Stimulated activated CD8-positive, alpha-beta memory T cell treated with anti-CD3 and anti-CD28 coated beads, Interleukin-4, amount 100 ng/mL, for 48 hours (primary cell): Measurements from ENCODE around the gene MLN.

ENCODE experiments used
- DNase-seq: peaks from one replicate; pipeline ENCODE4 v3.0.0-alpha.2; 2020

The MLN gene

DNA sequence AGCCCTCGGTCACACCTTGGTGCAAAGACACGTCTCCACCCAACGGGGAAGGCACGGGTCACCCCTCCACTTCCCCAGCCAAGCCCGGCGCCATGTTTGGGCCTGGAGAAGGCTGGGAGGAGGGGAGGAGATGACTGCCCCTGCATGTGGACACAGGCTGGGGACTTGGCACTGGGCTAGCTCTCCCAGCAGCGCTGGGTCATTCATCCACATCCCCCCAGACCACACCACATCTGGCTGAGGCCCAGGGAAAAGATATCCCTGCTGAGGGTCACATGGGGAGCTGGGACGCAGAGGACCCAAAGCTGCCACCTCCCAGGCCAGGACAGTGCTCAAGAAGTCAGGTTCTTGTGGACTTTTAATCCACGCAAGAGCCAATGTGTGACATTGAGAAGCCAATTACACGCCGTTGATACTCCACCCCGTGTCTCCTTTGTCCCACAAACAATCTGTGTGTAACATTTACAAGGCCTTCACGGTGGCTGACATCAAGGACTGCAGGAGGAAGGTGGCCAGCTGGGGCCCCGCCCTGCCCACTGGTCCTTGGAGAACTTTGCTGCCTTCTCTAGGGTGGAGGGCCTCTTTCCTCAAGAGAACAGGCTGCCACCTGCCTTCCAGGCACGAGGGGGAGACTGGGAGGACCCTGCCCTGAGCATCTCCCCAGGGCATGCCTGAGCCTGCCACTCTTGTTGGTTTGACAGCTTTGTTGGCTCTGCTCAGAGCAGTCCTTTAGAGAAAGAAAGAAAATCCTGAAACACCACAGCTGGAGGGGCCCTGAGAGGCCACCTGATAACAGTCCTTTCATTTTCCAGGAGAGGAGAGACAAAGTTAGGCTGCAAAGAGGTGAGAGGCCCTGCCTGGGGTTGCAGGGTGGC is 51.8 kb downstream of the MLN start:
- DNase-seq = no peak

GRCh38 chr6:33750244-33750991 is 53.4 kb downstream of the MLN start:
- no peak for DNase-seq

DNA sequence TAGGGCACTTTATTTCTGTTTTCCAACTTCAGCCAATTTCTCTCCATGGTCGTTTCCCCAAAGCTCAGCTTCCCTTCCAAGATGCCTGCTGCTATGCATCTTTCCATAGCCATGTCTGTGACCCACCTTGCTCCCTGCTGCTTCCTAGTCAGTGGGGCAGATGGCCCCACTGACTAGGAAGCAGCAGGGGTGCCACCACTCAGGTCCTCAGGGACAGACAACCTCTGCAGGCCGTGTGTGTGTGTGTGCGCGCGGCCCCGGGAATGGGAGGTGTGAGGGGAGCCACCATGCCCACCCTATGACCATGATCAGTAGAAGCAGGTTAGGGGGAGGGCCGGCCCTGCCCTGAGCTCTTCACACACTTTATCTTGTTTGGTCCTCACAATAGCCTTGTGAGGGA is 54.4 kb downstream of the MLN start:
- DNase-seq = no peak

DNA sequence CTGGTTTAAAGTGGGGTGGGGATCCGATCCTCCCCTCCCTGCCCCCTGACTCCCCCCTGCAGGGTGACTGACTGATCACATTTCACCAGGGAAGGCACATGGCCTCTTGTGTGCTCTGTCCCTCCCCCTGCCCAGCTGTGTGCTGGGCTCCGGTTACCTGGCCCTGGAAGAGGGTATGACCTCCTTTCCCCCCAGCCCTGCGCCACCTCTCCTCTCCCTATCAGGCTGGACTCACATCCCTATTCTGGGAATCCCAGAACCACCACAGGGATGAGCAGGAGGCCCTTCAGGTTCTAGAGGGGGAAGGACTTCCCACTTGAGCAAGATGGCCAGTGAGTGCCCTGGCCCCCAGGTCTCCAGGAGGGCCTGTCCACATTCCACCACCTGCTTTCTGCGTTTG is 55.0 kb downstream of the MLN start:
- DNase-seq = no peak

DNA sequence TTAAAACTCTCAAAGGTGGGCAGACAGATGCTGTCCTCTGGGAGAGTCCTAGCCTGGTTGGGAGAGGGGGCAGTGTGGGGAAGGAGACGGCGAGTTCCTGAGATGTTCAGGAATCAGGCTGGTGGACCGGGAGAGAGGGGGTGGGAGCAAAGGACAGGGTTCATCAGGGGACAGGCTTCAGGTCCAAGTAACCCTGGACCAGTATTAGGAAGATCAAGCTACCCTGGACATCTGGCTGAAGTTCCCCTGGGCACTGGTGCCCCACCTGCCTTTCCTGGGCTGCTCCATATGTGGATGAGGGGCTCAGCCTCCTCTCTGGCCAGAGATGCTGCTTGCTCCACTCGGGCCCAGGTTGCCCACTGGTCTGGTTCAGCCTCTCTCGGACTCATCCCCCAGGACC is 56.0 kb downstream of the MLN start:
- DNase-seq = no peak

- no peak for DNase-seq
These were observed 57.1 kb downstream of the MLN start, which contains the start of gene IP6K3 for GRCh38 chr6:33746651-33747100. TSS of gene IP6K3 (minus strand) at chr6:33746905. CDS start at chr6:33735476, 11,429 bp downstream.

GRCh38 chr6:33746036-33746600 is 57.7 kb downstream of the MLN start:
- DNase-seq = no peak

GRCh38 chr6:33745548-33745947 is 58.3 kb downstream of the MLN start:
- no peak for DNase-seq

GRCh38 chr6:33744895-33745546 is 58.8 kb downstream of the MLN start:
- no peak for DNase-seq
